GM23248 (cell line): ENCODE data around the gene MROH7. TPM values are rescaled to one million over a fixed set of nuclear protein-coding genes. Genes with fewer than 3 reads are reported as not detected.

ENCODE experiments used
- DNase-seq: peaks from one replicate; pipeline ENCODE4 v3.0.0-alpha.2; 2015
- H2AFZ ChIP-seq: fragments of 200-600 bp; sonication (generic); 2 replicates; pipeline ENCODE4 v1.6.1; 2016; ENCODE audit warnings: antibody characterized with exemption
- H3F3A ChIP-seq: fragments of 200-600 bp; sonication (generic); 2 replicates; pipeline ENCODE4 v1.6.1; 2016; ENCODE audit warnings: mild to moderate bottlenecking, antibody characterized with exemption, mixed run types; ENCODE audit not compliant: insufficient read depth
- H3K27ac ChIP-seq: fragments of 200-600 bp; sonication (generic); 2 replicates; pipeline ENCODE4 v1.5.1; 2016; ENCODE audit warnings: mild to moderate bottlenecking
- H3K27me3 ChIP-seq: fragments of 200-600 bp; sonication (generic); replicated peaks from 2 replicates; pipeline ENCODE4 v1.6.1; 2016; ENCODE audit warnings: mild to moderate bottlenecking; ENCODE audit not compliant: insufficient read depth
- H3K36me3 ChIP-seq: fragments of 200-600 bp; sonication (generic); 2 replicates; pipeline ENCODE4 v1.6.1; 2016; ENCODE audit warnings: low read depth, mild to moderate bottlenecking
- H3K4me1 ChIP-seq: fragments of 200-600 bp; sonication (generic); 2 replicates; pipeline ENCODE4 v1.6.1; 2016; ENCODE audit warnings: mild to moderate bottlenecking; ENCODE audit not compliant: insufficient read depth
- H3K4me2 ChIP-seq: fragments of 200-600 bp; sonication (generic); one replicate; pipeline ENCODE4 v1.6.1; 2016; ENCODE audit warnings: mild to moderate bottlenecking; ENCODE audit not compliant: unreplicated experiment
- H3K4me3 ChIP-seq: fragments of 200-600 bp; sonication (generic); 2 replicates; pipeline ENCODE4 v1.5.1; 2016; ENCODE audit warnings: mild to moderate bottlenecking
- H3K79me2 ChIP-seq: fragments of 200-600 bp; sonication (generic); 2 replicates; pipeline ENCODE4 v1.6.1; 2016; ENCODE audit warnings: mild to moderate bottlenecking; ENCODE audit not compliant: insufficient read depth
- H3K9ac ChIP-seq: fragments of 200-600 bp; sonication (generic); 2 replicates; pipeline ENCODE4 v1.6.1; 2016; ENCODE audit warnings: mild to moderate bottlenecking
- H3K9me2 ChIP-seq: fragments of 200-600 bp; sonication (generic); 2 replicates; pipeline ENCODE4 v1.6.1; 2016; ENCODE audit warnings: mixed run types, mild to moderate bottlenecking, moderate library complexity; ENCODE audit not compliant: insufficient read depth
- H3K9me3 ChIP-seq: fragments of 200-600 bp; sonication (generic); one replicate; pipeline ENCODE4 v1.6.1; 2017; ENCODE audit warnings: low read depth
- H4K20me1 ChIP-seq: fragments of 200-600 bp; sonication (generic); 2 replicates; pipeline ENCODE4 v1.6.0; 2016; ENCODE audit not compliant: insufficient read depth
- EZH2 ChIP-seq: fragments of 200-600 bp; sonication (generic); IDR thresholded peaks from 2 replicates; pipeline ENCODE4 v1.6.1; 2018; ENCODE audit warnings: antibody characterized with exemption, mild to moderate bottlenecking; ENCODE audit not compliant: insufficient read depth, poor library complexity, severe bottlenecking
- EZH2phosphoT487 ChIP-seq: fragments of 200-600 bp; sonication (generic); IDR thresholded peaks from 2 replicates; pipeline ENCODE4 v1.6.1; 2018; ENCODE audit warnings: antibody characterized with exemption, moderate library complexity, mild to moderate bottlenecking, low read depth; ENCODE audit not compliant: insufficient read depth
- WGBS, 2 experiments: methylation state at CpG; one replicate each; pipeline ENCODE4 v1.1.6; 2015 to 2017; ENCODE audit warnings: low lambda C conversion rate in 2 of 2, low coverage in 1 of 2; ENCODE audit errors: missing lambda C conversion rate in 2 of 2; 5-methylcytosine and 5-hydroxymethylcytosine counted together
- in situ Hi-C: fragments of 300-500 bp; cut with MboI; formaldehyde crosslinking; loops from 2 replicates; pipeline ENCODE4 v1.15.0; 2020
- polyA plus RNA-seq: library from polyadenylated mRNA; unstranded; fragments of >200 nt; fragmentation: Nextera tagmentation; extraction: Ambion mirVana; gene quantifications from 2 replicates; pipeline ENCODE4 v1.2.1, GENCODE V29; 2016
- total RNA-seq: library from RNA; depleted of rRNA; stranded (reverse); fragments of >200 nt; shearing (Covaris generic); gene quantifications from 2 replicates; pipeline ENCODE4 v1.2.3, GENCODE V29; 2014

Gene MROH7
- total and polyA plus RNA-seq, 2 experiments from 2014 or later = 0.13 to 0.65 TPM

DNA sequence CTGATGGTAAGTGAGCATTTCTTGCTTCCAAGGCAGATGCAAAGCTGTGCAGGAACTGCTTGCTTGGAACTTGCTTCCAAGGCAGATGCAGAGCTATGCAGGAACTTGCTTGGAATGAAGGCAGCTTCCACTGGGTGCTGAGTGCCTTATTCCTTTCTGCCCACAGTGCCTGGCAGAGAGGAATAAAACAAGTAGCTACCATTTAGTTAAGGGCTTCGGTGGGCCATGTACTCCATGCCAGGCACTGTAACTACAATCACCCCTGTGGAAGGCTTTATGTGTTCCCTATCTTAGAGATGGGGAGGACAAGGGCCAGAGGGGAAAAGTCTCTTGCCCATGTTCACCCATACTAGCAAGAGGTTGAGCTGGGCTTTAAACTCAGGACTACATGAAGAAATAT lies 8.3 kb downstream of the MROH7 start:
- TF ChIP-seq EZH2 (no peak), EZH2phosphoT487 (no peak)
- Histone ChIP-seq H4K20me1 (no peaks in the 10 kb centered on the region), H3K4me1 (no peaks in the 10 kb centered on the region), H3K27me3 (no peaks in the 10 kb centered on the region), H3K9ac (no peak overlapping the region), H2AFZ (no peak overlapping the region), H3K27ac (no peak overlapping the region), H3K9me2 (no peaks in the 10 kb centered on the region), H3K36me3 (no peaks in the 10 kb centered on the region), H3K79me2 (no peaks in the 10 kb centered on the region), H3F3A (no peaks in the 10 kb centered on the region), H3K4me3 (no peak overlapping the region), H3K9me3 (no peaks in the 10 kb centered on the region), H3K4me2 (no peak overlapping the region)
- 67 to 71% methylated on average over 1 of the region's 1 CpG for WGBS, 2 experiments
- DNase-seq = no peak
- in situ Hi-C loops = no loop called here

DNA sequence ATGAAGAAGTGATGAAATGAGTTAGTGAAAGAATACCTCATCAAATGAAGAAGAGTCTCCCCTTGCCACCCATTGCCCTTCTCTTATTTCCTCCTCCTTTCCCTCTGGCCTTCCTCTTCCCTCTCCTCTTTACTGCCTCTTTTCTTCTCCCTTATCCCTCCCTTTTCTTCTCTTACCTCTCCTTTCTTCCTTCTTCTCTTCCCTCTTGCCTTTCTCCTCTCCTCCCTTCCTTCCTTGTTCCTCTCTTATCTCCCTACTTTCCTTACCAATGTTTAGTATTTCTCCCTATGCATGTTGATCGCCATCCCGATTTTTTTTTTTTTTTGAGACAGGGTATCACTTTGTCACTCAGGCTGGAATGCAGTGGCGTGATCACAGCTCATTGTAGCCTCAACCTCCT lies 8.8 kb downstream of the MROH7 start:
- DNase-seq = no peak
- H3K27me3 ChIP-seq = no peaks in the 10 kb centered on the region
- 68 to 74% methylated on average over 2 to 3 of the region's 3 CpGs for WGBS, 2 experiments

DNA sequence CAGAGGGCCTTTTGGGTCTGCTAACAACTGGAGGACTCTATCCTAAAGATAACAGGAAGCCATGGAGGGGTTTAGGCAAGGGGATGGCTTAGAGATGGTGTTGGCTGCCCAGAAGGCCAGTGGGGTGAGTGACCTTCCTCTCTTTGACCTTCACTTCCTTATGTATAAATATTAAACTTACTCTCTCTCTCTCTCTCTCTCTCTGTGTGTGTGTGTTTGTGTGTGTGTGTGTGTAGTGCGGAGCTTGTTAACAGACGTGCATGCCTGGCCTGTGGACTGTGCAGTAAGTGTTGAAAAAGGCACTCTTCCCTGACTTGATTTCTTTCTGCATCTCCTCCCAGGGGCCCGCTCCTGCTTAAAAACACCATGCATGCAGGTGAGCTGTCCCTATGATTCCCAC lies 10.0 kb downstream of the MROH7 start:
- Histone ChIP-seq H3K4me3 (no peak overlapping the region), H4K20me1 (no peaks in the 10 kb centered on the region), H3K27me3 (no peaks in the 10 kb centered on the region), H2AFZ (no peak overlapping the region), H3K9me3 (no peaks in the 10 kb centered on the region), H3K4me1 (no peaks in the 10 kb centered on the region), H3F3A (no peaks in the 10 kb centered on the region), H3K9me2 (no peaks in the 10 kb centered on the region), H3K27ac (no peak overlapping the region), H3K36me3 (no peaks in the 10 kb centered on the region), H3K4me2 (no peak overlapping the region), H3K9ac (no peak overlapping the region), H3K79me2 (no peaks in the 10 kb centered on the region)
- in situ Hi-C loops = no loop called here
- DNase-seq = no peak
- 84 to 89% methylated on average over 3 of the region's 3 CpGs for WGBS, 2 experiments
- TF ChIP-seq EZH2phosphoT487 = no peak
- TF ChIP-seq EZH2 = no peak

More for the DNA sequence above, 8.8 kb downstream of the MROH7 start:
- Histone ChIP-seq H3F3A (no peaks in the 10 kb centered on the region), H3K27ac (no peak overlapping the region), H3K9me2 (no peaks in the 10 kb centered on the region), H4K20me1 (no peaks in the 10 kb centered on the region), H3K36me3 (no peaks in the 10 kb centered on the region), H3K9ac (no peak overlapping the region), H3K4me1 (no peaks in the 10 kb centered on the region), H3K9me3 (no peaks in the 10 kb centered on the region), H2AFZ (no peak overlapping the region), H3K4me3 (no peak overlapping the region), H3K79me2 (no peaks in the 10 kb centered on the region), H3K4me2 (no peak overlapping the region)
- no peak for TF ChIP-seq EZH2phosphoT487
- no peak for TF ChIP-seq EZH2
- in situ Hi-C loops = no loop called here

DNA sequence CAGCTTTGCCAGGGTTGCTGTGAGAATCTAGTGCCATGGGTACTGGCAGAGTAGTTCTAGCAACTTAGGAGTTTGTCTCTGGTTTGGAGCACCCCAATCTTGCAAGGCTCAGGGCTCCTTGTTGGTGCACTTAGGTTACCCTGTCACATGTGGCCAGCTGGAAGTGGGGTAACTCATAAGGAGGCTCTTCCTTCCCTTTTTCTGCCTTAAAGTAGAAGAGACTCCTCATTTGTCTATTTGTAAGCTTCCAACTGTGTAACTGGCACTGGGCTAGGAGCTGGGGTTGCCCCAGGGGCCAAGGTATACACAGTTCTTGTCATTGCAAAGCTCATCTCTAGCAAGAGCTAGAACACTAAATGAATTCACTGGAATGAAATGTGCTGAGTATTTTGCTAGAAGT lies 10.6 kb downstream of the MROH7 start:
- Histone ChIP-seq H3K79me2 (no peaks in the 10 kb centered on the region), H3F3A (no peaks in the 10 kb centered on the region), H3K27ac (no peak overlapping the region), H3K9ac (no peak overlapping the region), H4K20me1 (no peaks in the 10 kb centered on the region), H2AFZ (no peak overlapping the region), H3K4me3 (no peak overlapping the region), H3K9me2 (no peaks in the 10 kb centered on the region), H3K4me1 (no peaks in the 10 kb centered on the region), H3K9me3 (no peaks in the 10 kb centered on the region), H3K27me3 (no peaks in the 10 kb centered on the region), H3K36me3 (no peaks in the 10 kb centered on the region), H3K4me2 (no peak overlapping the region)
- no peak for DNase-seq
- in situ Hi-C loops = no loop called here
- no peak for TF ChIP-seq EZH2
- TF ChIP-seq EZH2phosphoT487 = no peak

DNA sequence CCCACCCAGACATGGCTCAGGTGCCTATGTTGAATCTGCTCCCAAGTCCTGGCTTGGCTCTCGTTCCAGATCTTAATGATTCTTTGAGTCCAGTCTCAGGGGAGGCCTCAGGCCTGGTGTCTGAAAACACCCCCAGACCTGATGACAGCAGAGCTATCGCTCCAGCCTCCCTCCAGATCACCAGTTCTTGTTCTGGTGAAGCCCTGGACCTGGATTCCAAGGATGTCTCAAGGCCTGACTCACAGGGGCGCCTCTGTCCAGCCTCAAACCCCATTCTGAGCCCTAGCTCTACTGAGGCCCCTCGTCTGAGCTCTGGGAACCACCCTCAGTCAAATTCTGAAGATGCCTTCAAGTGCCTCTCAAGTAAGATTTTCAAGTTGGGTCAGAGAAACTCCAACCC lies 11.4 kb downstream of the MROH7 start:
- Histone ChIP-seq H3K4me2 (no peak overlapping the region), H4K20me1 (no peaks in the 10 kb centered on the region), H3K4me1 (no peaks in the 10 kb centered on the region), H3K9ac (no peak overlapping the region), H2AFZ (no peak overlapping the region), H3K36me3 (no peaks in the 10 kb centered on the region), H3K27me3 (no peaks in the 10 kb centered on the region), H3K4me3 (no peak overlapping the region), H3F3A (no peaks in the 10 kb centered on the region), H3K79me2 (no peaks in the 10 kb centered on the region), H3K9me2 (no peaks in the 10 kb centered on the region), H3K27ac (no peak overlapping the region), H3K9me3 (peaks cover 1% of the 10 kb centered on the region)
- no peak for TF ChIP-seq EZH2phosphoT487
- TF ChIP-seq EZH2 = no peak
- in situ Hi-C loops = no loop called here
- 27% methylated on average over 4 of the region's 4 CpGs for WGBS, 2 experiments
- peak; percentile 33 for DNase-seq
